Measurements from ENCODE around the gene ZNF839.
"Not testable (repeated sequence)": the region's sequence is repeated elsewhere in the genome, so short reads cannot be mapped to it uniquely, and the experiment has no call there.

ZNF839 gene

GRCh38 chr14:102319351-102320032 is at the start of gene ZNF839:
Gene ZNF839 (plus strand): TSS chr14:102319746. CDS start chr14:102319766, 20 bp downstream.
- peak; percentile 87 for DNase-seq (ENCODE audit: low spot score)

GRCh38 chr14:102272392-102272791 is 47.2 kb upstream of the ZNF839 start:
- no peak for DNase-seq (ENCODE audit: low spot score)

GRCh38 chr14:102275866-102276265 is 43.7 kb upstream of the ZNF839 start:
- no peak for DNase-seq (ENCODE audit: low spot score)

- DNase-seq (ENCODE audit: low spot score) = no peak
These were observed 41.5 kb upstream of the ZNF839 start for GRCh38 chr14:102277874-102278630.

- DNase-seq (ENCODE audit: low spot score) = no peak
These were observed 41.0 kb upstream of the ZNF839 start for GRCh38 chr14:102278631-102278935.

GRCh38 chr14:102279282-102279681 is 40.3 kb upstream of the ZNF839 start:
- no peak for DNase-seq (ENCODE audit: low spot score)

GRCh38 chr14:102279688-102280348 is 39.7 kb upstream of the ZNF839 start:
- DNase-seq (ENCODE audit: low spot score) = no peak

GRCh38 chr14:102280376-102280962 is 39.1 kb upstream of the ZNF839 start:
- DNase-seq (ENCODE audit: low spot score) = no peak

GRCh38 chr14:102282751-102283465 is 36.6 kb upstream of the ZNF839 start:
- DNase-seq (ENCODE audit: low spot score) = no peak

GRCh38 chr14:102283631-102284129 is 35.9 kb upstream of the ZNF839 start:
- no peak for DNase-seq (ENCODE audit: low spot score)

GRCh38 chr14:102285106-102285505 is 34.4 kb upstream of the ZNF839 start:
- DNase-seq (ENCODE audit: low spot score) = no peak

GRCh38 chr14:102288139-102288538 is 31.4 kb upstream of the ZNF839 start:
- no peak for DNase-seq (ENCODE audit: low spot score)

- DNase-seq (ENCODE audit: low spot score) = no peak
These were observed 27.1 kb upstream of the ZNF839 start for GRCh38 chr14:102292441-102292840.

GRCh38 chr14:102293781-102294180 is 25.8 kb upstream of the ZNF839 start:
- DNase-seq (ENCODE audit: low spot score) = no peak

GRCh38 chr14:102295270-102295669 is 24.3 kb upstream of the ZNF839 start:
- peak; percentile 28 for DNase-seq (ENCODE audit: low spot score)

GRCh38 chr14:102297436-102298170 is 21.9 kb upstream of the ZNF839 start:
- DNase-seq (ENCODE audit: low spot score) = no peak

- not testable (repeated sequence) for DNase-seq (ENCODE audit: low spot score)
These were observed 21.1 kb upstream of the ZNF839 start for GRCh38 chr14:102298303-102299070.

GRCh38 chr14:102303664-102304063 is 15.9 kb upstream of the ZNF839 start:
- DNase-seq (ENCODE audit: low spot score) = no peak

GRCh38 chr14:102304611-102305506 is 14.7 kb upstream of the ZNF839 start, which contains the start of gene MOK:
Gene MOK (minus strand): TSS chr14:102305164. CDS start chr14:102304968, 196 bp downstream.
- DNase-seq (ENCODE audit: low spot score) = peak; percentile 96
